GM10248 (cell line): Measurements from ENCODE around the gene DYRK4.
A peak's percentile ranks its signal among the peaks of the same experiment; 100 is the strongest.

ENCODE experiments used
- CTCF ChIA-PET: fragments of 300-600 bp; sonication (Branson Sonifier 250); formaldehyde crosslinking; extraction: SDS; loops from one replicate; lab custom pipeline; 2021; ENCODE audit warnings: antibody characterized with exemption; lab: Yijun Ruan, JAX
- POLR2A ChIA-PET: fragments of 350-650 bp; sonication (Branson Sonifier 250); formaldehyde crosslinking; extraction: SDS; loops from one replicate; lab custom pipeline; 2020; ENCODE audit warnings: antibody characterized with exemption; lab: Yijun Ruan, JAX
- DNase-seq: peaks from one replicate; pipeline ENCODE4 v3.0.0; 2012; ENCODE audit errors: extremely low spot score
- TF ChIP-seq, protein P1 (sequence below): IDR thresholded peaks from 2 replicates; pipeline ENCODE4 v1.5.1; 2012; ENCODE audit warnings: mild to moderate bottlenecking, low read depth; ENCODE audit errors: extremely low read depth, missing control alignments, control extremely low read depth

Gene DYRK4

DNA sequence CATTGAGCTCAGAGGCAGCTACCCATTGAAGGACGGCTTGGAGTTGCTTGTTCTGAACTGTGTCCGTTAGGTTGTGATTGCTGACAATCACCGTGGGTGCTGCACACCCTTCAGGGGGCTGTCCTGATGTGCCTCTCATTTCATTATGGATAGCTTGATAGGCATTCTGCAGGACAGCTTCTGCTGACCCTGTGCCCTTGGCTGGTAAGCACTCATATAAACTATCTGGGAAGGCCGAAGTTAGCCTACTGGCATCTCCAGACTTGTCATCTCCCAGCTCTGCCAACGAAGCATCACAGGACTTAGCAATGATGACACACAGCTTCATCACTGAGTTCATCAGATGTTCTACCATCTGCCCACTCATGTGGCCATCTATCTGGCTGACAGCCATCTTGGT is 64.5 kb downstream of the DYRK4 start:
- TF ChIP-seq, protein P1, sequence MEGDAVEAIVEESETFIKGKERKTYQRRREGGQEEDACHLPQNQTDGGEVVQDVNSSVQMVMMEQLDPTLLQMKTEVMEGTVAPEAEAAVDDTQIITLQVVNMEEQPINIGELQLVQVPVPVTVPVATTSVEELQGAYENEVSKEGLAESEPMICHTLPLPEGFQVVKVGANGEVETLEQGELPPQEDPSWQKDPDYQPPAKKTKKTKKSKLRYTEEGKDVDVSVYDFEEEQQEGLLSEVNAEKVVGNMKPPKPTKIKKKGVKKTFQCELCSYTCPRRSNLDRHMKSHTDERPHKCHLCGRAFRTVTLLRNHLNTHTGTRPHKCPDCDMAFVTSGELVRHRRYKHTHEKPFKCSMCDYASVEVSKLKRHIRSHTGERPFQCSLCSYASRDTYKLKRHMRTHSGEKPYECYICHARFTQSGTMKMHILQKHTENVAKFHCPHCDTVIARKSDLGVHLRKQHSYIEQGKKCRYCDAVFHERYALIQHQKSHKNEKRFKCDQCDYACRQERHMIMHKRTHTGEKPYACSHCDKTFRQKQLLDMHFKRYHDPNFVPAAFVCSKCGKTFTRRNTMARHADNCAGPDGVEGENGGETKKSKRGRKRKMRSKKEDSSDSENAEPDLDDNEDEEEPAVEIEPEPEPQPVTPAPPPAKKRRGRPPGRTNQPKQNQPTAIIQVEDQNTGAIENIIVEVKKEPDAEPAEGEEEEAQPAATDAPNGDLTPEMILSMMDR: no peak
- DNase-seq: no peak
- ChIA-PET POLR2A (no interaction called here), CTCF (interaction anchor here (1.1 to 2.8 kb wide), 3 partner anchors 12 to 23 kb away, joined by 3 to 10 read pairs (median 5); no protein-coding TSS in a partner anchor)

DNA sequence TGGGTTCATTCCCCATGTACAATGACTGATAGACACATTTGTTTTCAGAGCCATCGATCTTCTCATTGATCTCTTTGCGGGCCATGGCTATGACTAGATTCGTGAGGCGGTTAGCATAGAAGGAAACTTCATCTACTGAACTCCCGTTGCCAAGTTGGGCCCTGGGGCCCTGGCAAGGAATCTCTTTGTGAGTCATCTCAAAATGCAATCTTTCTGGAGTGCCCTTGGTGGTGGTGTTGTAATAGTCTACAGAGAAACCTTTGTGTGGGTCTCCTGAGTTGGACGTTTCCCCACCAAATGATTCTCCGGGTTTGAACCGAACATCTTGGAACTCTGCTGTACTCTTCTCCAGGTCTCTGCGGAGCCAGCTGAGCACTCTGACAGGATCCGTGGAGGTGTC is 66.4 kb downstream of the DYRK4 start:
- no peak for DNase-seq
- ChIA-PET CTCF (interaction anchor here (0.8 to 1.6 kb wide), 2 partner anchors 24 kb away, joined by 4 to 8 read pairs; no protein-coding TSS in a partner anchor), POLR2A (no interaction called here)
- TF ChIP-seq, protein P1: no peak

DNA sequence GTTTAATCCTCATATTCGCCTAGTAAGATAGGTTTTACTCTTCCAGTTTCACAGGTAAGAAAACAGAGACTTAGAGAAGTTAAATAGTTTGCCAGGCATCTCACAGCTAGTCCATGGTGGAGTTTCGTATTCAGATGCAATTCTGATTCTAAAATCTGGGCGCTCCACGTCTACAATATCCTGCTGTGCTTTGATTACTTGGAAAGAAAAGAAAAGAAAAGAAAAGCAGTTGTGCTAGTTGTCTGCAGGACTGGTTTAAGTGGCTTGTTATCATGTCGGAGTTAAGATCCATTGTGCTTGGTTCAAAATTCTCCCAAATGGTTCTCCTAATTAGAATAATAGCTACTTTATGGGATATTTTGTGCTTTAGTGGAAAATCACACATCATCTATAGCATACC is 68.3 kb downstream of the DYRK4 start:
- TF ChIP-seq, protein P1: no peak
- CTCF ChIA-PET: no interaction called here
- no peak for DNase-seq
- POLR2A ChIA-PET: no interaction called here

DNA sequence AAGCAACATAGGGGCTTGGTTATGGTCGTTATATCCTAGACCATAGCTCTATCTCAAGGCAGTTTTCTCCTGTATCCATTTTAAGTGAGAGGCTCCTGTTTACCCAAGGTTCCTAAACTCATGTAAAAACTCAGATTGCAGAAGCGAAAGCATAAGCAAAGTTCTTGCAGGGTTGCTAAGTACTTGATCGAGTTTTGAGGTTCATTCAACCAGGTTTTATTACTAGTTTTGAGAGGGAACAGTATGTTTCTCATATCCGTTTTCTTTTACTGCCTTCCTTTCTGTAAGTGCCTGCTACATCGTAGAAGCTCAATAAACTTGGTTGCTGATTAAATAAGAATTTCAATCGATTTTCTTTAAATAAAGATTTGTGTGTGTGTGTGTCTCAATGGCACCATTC is 81.7 kb downstream of the DYRK4 start:
- ChIA-PET POLR2A (no interaction called here), CTCF (interaction anchor here (1.0 to 3.3 kb wide), 7 partner anchors 14 to 222 kb away, joined by 3 to 13 read pairs (median 4); no protein-coding TSS in a partner anchor)
- TF ChIP-seq, protein P1: no peak
- peak; percentile 35 for DNase-seq

DNA sequence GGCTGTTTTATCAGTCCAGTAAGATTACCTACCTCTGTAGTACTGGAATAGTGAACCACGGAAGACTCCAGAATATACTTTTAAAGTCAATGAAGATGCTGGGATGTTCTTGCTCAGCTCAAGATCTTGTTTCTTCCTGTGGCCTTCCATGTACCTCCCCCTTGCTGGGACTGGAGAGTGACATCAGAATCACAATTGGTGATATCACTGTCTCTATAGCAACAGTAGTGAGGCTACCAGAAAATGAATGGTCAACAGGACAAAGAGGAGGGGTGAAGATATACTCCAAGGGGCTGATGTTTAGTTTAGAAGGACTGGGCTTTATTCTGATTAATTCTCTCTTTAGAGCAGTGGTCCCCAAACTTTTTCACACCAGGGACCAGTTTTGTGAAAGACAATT is 83.0 kb downstream of the DYRK4 start:
- TF ChIP-seq, protein P1: no peak
- CTCF ChIA-PET: interaction anchor here (1.4 to 3.3 kb wide), 2 partner anchors 40 to 41 kb away, joined by 4 to 13 read pairs; no protein-coding TSS in a partner anchor
- POLR2A ChIA-PET: no interaction called here
- DNase-seq: no peak

DNA sequence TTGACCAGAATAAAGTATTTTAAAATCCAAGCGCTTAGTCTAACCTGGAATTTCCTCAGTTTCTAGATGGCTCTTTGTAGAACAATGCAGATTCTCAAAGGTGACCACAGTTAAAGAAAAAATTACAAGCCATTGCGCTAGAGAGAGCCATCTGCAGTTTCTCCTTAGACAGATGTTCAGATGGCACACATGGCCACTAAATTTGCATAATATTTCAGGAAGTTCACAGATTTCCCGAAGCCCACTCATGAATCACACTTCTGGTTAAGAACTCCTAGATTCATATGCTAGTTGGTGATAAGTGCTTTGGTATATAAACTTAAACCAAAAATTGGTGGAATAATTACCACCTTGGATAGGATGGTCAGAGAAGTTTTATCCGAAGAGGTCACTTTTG is 86.1 kb downstream of the DYRK4 start:
- POLR2A ChIA-PET: no interaction called here
- no peak for DNase-seq
- CTCF ChIA-PET: interaction anchor here (1.1 to 2.6 kb wide), 3 partner anchors 30 to 45 kb away, joined by 3 to 15 read pairs (median 4); no protein-coding TSS in a partner anchor
- TF ChIP-seq, protein P1: no peak
